Vagina (tissue), 2 donors: ENCODE data around the gene FAM83C. TPM values are rescaled to one million over a fixed set of nuclear protein-coding genes. Genes with fewer than 3 reads are reported as not detected.

Experiments used
- DNase-seq, 2 donors: peaks; one replicate each; pipeline ENCODE4 v3.0.0-alpha.2; 2017; ENCODE audit errors: extremely low spot score in 2 of 2
- H3K27ac ChIP-seq: fragments of 200-600 bp; sonication (generic); one replicate; pipeline ENCODE4 v1.5.1; 2019
- H3K27me3 ChIP-seq: fragments of 200-600 bp; sonication (generic); one replicate; pipeline ENCODE4 v1.5.1; 2019
- H3K36me3 ChIP-seq, 2 donors: fragments of 200-600 bp; sonication (generic); one replicate each; pipeline ENCODE4 v1.5.1; 2017 to 2019
- H3K4me1 ChIP-seq: fragments of 200-600 bp; sonication (generic); one replicate; pipeline ENCODE4 v1.5.1; 2019
- H3K4me3 ChIP-seq, 2 donors: fragments of 200-600 bp; sonication (generic); 1 replicate in 1 of 2; 2 replicates in 1 of 2; pipeline ENCODE4 v1.5.1; 2016 to 2019
- H3K9me3 ChIP-seq: fragments of 200-600 bp; sonication (generic); one replicate; pipeline ENCODE4 v1.5.1; 2019
- POLR2A ChIP-seq, 2 donors: fragments of 450-650 bp; IDR thresholded peaks; one replicate each; pipeline ENCODE4 v1.6.1; 2017; ENCODE audit warnings: antibody characterized with exemption in 2 of 2, mild to moderate bottlenecking in 2 of 2, moderate library complexity in 2 of 2
- POLR2AphosphoS5 ChIP-seq, 2 donors: sonication (generic); formaldehyde crosslinking; IDR thresholded peaks; one replicate each; pipeline ENCODE4 v1.9.0; 2017; ENCODE audit warnings: antibody characterized with exemption in 2 of 2, mild to moderate bottlenecking in 2 of 2, low read depth in 1 of 2; ENCODE audit not compliant: insufficient read depth in 1 of 2
- intact Hi-C: fragments of 100-400 bp; cut with DNase I; formaldehyde crosslinking; loops from one replicate; pipeline ENCODE4 v1.15.1; 2023
- total RNA-seq: library from RNA; depleted of rRNA; stranded (reverse); fragments of >200 nt; gene quantifications from one replicate; pipeline ENCODE4 v1.2.3, GENCODE V29; 2016
- TF ChIP-seq, protein P1 (sequence below), 3 experiments: fragments of 450-650 bp in 2 of 3; fragments of 200-600 bp in 1 of 3; sonication (generic) in 1 of 3; IDR thresholded peaks; one replicate each; pipeline ENCODE4 v1.5.1; 2017 to 2019; ENCODE audit warnings: antibody characterized with exemption in 3 of 3, mild to moderate bottlenecking in 2 of 3, moderate library complexity in 2 of 3

Gene FAM83C
- total RNA-seq, 1 donor from 2014 or later = 16.9 TPM

DNA sequence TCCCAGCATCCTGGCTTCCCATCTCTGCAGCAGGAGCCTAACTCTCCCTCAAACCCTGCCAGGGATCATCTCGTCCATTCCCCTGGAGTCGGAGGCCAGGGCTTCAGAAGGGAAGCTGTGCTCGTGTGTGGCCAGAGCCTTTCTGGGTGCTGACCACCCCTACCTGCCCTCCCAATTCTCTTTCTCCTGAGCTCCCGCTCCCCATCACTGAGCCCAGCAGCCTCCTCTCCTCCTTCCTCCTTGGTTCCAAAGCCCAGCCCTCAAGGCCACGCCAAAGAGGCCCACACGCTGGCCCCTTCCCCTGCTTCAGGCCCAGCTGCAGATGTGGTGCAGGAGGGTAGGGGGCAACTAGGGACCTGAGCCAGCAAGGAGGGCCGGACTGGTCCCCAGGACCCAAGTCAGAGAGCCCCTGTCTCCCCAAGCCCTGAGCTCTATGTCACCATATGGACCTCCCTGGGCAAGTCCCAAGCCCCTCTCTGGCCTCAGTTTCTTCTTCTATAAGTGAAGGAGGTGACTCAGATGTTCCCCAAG lies 1.3 kb downstream of the FAM83C start:
- TF ChIP-seq POLR2A (IDR thresholded peaks at IDR 0.05) (no peak), POLR2AphosphoS5 (IDR thresholded peaks at IDR 0.05; ENCODE audit: insufficient read depth in 1 of 2, low read depth in 1 of 2) (no peak)
- TF ChIP-seq, protein P1, sequence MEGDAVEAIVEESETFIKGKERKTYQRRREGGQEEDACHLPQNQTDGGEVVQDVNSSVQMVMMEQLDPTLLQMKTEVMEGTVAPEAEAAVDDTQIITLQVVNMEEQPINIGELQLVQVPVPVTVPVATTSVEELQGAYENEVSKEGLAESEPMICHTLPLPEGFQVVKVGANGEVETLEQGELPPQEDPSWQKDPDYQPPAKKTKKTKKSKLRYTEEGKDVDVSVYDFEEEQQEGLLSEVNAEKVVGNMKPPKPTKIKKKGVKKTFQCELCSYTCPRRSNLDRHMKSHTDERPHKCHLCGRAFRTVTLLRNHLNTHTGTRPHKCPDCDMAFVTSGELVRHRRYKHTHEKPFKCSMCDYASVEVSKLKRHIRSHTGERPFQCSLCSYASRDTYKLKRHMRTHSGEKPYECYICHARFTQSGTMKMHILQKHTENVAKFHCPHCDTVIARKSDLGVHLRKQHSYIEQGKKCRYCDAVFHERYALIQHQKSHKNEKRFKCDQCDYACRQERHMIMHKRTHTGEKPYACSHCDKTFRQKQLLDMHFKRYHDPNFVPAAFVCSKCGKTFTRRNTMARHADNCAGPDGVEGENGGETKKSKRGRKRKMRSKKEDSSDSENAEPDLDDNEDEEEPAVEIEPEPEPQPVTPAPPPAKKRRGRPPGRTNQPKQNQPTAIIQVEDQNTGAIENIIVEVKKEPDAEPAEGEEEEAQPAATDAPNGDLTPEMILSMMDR (IDR thresholded peaks at IDR 0.05) = no peak
- peak overlapping the region in 1 of 2 donors; percentile 36 for H3K4me3 ChIP-seq
- intact Hi-C loops = no loop called here
- H3K4me1 ChIP-seq = peaks cover 6% of the 10 kb centered on the region
- H3K36me3 ChIP-seq = no peaks in the 10 kb centered on the region
- H3K27ac ChIP-seq = peak overlapping the region; percentile 31
- no peaks in the 10 kb centered on the region for H3K27me3 ChIP-seq
- H3K9me3 ChIP-seq = no peaks in the 10 kb centered on the region
- no peak for DNase-seq

DNA sequence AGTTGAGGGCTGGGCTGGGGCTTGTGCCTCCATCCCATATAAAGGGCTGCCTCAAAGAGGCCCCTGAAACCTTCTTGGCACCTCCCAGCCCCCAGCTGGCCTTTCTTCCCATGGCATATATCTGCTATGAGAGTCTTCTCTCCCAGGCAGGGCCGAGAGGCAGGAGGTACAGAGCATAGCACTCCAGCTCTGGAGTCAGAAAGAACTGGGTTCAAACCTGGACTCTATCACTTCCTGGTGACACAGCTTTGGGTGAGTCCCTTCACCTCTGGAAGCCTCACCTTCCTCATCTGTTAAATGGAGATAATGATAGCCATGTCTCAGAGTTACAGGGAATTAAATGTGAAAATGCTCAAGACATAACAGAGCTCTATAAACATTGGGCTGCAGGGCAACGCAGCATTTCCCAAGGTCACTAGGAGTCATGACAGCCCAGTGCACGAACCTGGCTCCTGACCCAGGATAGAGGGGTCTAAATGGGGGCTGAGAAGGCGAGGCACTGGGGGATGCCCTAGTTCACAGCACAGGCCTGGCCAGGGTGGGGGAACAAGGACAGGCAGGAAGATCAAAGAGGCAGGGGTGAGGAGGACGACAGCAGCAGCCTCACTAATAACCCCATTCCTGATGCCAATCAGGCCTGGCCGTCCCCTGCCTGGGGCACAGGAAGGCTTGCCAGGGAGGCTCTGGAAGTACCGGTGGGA lies 1.9 kb downstream of the FAM83C start:
- Histone ChIP-seq H3K27ac (peak overlapping the region; percentile 31), H3K27me3 (no peaks in the 10 kb centered on the region), H3K9me3 (no peaks in the 10 kb centered on the region), H3K4me3 (peak overlapping the region in 1 of 2 donors; percentile 36), H3K4me1 (peaks cover 8% of the 10 kb centered on the region), H3K36me3 (no peaks in the 10 kb centered on the region)
- intact Hi-C loops = no loop called here
- TF ChIP-seq, protein P1 (IDR thresholded peaks at IDR 0.05) = no peak
- TF ChIP-seq POLR2A (IDR thresholded peaks at IDR 0.05) = no peak
- no peak for DNase-seq

DNA sequence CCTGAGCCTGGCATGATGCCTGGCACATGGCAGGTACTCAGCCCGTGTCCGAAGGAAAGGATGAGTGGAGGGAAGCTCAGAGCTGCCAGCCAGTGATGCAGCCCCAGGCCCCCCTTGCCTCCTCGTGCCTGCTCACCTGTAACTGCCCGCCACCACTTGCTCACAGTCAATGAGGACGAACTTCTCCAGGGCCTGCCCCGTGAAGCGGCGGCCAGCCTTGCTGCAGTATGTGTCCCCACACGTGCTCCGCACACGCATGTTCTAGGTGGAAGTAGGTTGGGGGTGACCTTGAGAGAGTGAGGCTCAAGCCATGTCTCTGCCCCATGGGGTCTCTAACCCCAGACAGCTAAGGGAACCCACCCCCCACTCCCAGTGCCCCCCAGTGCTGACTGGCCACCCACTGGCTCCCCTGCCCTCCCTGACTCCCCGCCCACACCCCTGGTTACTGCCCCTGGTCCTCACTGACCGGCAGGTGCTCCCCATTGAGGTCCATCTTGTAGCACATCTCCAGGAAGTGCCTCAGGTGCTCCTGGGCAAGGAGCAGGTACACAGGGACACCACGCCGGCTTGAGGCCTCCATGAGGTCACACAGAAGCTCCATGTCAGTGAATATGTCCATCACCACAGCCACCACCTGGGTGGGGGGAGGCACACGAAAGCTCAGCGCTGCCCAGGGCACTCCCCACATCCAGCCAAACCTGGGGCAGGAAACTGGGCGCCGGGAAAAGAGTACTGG lies 3.7 kb downstream of the FAM83C start:
- Histone ChIP-seq H3K27ac (no peak overlapping the region), H3K36me3 (no peaks in the 10 kb centered on the region), H3K4me1 (peaks cover 18% of the 10 kb centered on the region), H3K27me3 (no peaks in the 10 kb centered on the region), H3K4me3 (no peak overlapping the region), H3K9me3 (no peaks in the 10 kb centered on the region)
- TF ChIP-seq, protein P1 (IDR thresholded peaks at IDR 0.05) = no peak
- no peak for TF ChIP-seq POLR2A (IDR thresholded peaks at IDR 0.05)
- no peak for TF ChIP-seq POLR2AphosphoS5 (IDR thresholded peaks at IDR 0.05; ENCODE audit: insufficient read depth in 1 of 2, low read depth in 1 of 2)
- DNase-seq = no peak
- intact Hi-C loops = no loop called here

DNA sequence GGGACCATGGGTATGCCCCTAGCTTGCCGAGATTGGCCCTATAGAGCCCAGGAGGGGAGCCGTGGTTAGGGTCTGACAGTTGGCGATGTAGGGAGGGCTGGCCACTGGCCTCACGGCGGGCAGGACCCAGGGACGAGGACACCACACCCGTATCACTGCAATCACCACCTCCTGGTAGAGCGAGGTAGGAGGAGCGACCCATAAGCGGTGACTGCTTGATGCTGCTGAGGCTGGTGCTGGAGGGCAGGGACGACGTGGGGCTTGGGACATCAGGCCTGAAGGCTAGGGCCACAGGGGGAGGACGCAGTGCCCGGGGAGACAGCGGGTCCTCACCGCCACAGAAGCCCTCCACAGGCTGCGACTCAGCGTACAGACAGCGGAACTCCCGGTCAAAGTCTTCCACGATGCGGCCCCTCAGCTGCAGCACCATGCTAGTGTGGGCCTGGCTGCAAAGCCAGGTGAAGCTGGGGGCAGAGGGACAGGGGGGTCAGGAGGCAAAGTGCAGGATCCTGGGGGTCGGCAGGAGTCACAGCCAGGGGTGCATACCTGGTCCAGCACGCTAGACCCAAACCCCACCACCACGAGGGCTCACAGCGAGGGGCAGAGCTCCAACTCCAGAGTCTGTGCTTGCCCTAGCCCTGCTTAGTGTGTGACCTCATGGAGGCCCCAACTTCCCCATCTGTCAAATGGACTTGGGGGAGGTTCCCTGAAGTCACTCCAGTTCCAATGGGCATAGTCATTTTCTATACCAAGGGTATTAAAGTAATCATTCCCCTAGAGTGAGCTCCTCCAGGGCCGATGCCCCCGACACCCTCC lies 4.5 kb downstream of the FAM83C start:
- no peak for DNase-seq
- Histone ChIP-seq H3K9me3 (no peaks in the 10 kb centered on the region), H3K36me3 (no peaks in the 10 kb centered on the region), H3K4me1 (peaks cover 23% of the 10 kb centered on the region), H3K4me3 (no peak overlapping the region), H3K27me3 (no peaks in the 10 kb centered on the region), H3K27ac (no peak overlapping the region)
- TF ChIP-seq POLR2A (IDR thresholded peaks at IDR 0.05) (no peak), POLR2AphosphoS5 (IDR thresholded peaks at IDR 0.05; ENCODE audit: insufficient read depth in 1 of 2, low read depth in 1 of 2) (no peak)
- TF ChIP-seq, protein P1 (IDR thresholded peaks at IDR 0.05) = no peak
- intact Hi-C loops = no loop called here
